Kasumi-1 (cell line): ENCODE data around the gene CDT1.

Experiments used
- DNase-seq, 2 experiments: peaks; one replicate each; lab custom pipeline; 2025; lab: John Stamatoyannopoulos, UW

Gene CDT1

GRCh38 chr16:88856828-88857727 lies 53.5 kb downstream of the CDT1 start, which contains the start of the genes GALNS and TRAPPC2L:
Gene GALNS, minus strand, starts transcription at chr16:88856947. Its CDS starts 70 bp downstream, at chr16:88856877.
Gene TRAPPC2L, plus strand, starts transcription at chr16:88857127. Its CDS starts 24 bp downstream, at chr16:88857151.
- DNase-seq, result peak; percentile 78 to 86

- peak; percentile 83 to 86 for DNase-seq
Observed at GRCh38 chr16:88857728-88858339, 54.2 kb downstream of the CDT1 start.
